ENCODE measurements around the gene FAM219A. TPM values are rescaled to one million over a fixed set of nuclear protein-coding genes. Genes with fewer than 3 reads are reported as not detected.
A peak's percentile ranks its signal among the peaks of the same experiment; 100 is the strongest.

The FAM219A gene
- total RNA-seq, 1 experiment from 2014 or later = 38.6 TPM

- DNase-seq (ENCODE audit: low read depth, low spot score) (no peak), ATAC-seq (no peak)
- H3K27me3 ChIP-seq (ENCODE audit: control insufficient read depth, insufficient read depth, low read length) = no peaks in the 10 kb centered on the region
- no peak overlapping the region for H3K27ac ChIP-seq (ENCODE audit: low read length)
- CTCF ChIA-PET = interaction anchor here (0.6 to 1.5 kb wide), 3 partner anchors 29 to 120 kb away, joined by 3 to 10 read pairs (median 3); no protein-coding TSS in a partner anchor
- in situ Hi-C loops (cut with HindIII; ENCODE audit: low pct_unique_long_range_greater_than_20kb, low sequenced_read_pairs) = no loop called here
- H3K4me1 ChIP-seq (ENCODE audit: control insufficient read depth, insufficient read depth, low read length) = peaks cover 16% of the 10 kb centered on the region
- no peak overlapping the region for H3K4me3 ChIP-seq (ENCODE audit: low read depth in 2 of 2, low read length in 2 of 2)
- BruUV-seq (replicated peaks) = TSS peak; percentile 72
- no peaks in the 10 kb centered on the region for H3K9me3 ChIP-seq (ENCODE audit: control insufficient read depth, insufficient read depth, low read depth, low read length)
- TF ChIP-seq TCF7L2 (IDR thresholded peaks at IDR 0.05; ENCODE audit: low read depth, low read length) = no peak
- no peak for TF ChIP-seq CTCF (IDR thresholded peaks at IDR 0.05)
- intact Hi-C loops (cut with micrococcal nuclease; ENCODE audit: unreplicated experiment) = loop anchor here (5.0 kb wide), 1 partner anchor 118 kb away; no protein-coding TSS in a partner anchor
- no peaks in the 10 kb centered on the region for H3K36me3 ChIP-seq (ENCODE audit: control insufficient read depth, insufficient read depth, low read length)
- POLR2A ChIA-PET = interaction anchor here (0.6 kb wide), 1 partner anchor 23 kb away, joined by 6 read pairs; no protein-coding TSS in a partner anchor
Observed at GRCh38 chr9:34374905-34375552, 83.3 kb downstream of the FAM219A start.

GRCh38 chr9:34374339-34374738 is 84.0 kb downstream of the FAM219A start:
- in situ Hi-C loops (cut with HindIII; ENCODE audit: low pct_unique_long_range_greater_than_20kb, low sequenced_read_pairs) (no loop called here), intact Hi-C loops (cut with micrococcal nuclease; ENCODE audit: unreplicated experiment) (no loop called here)
- Histone ChIP-seq H3K36me3 (ENCODE audit: control insufficient read depth, insufficient read depth, low read length) (no peaks in the 10 kb centered on the region), H3K27ac (ENCODE audit: low read length) (no peak overlapping the region), H3K27me3 (ENCODE audit: control insufficient read depth, insufficient read depth, low read length) (no peaks in the 10 kb centered on the region), H3K4me1 (ENCODE audit: control insufficient read depth, insufficient read depth, low read length) (peaks cover 10% of the 10 kb centered on the region), H3K4me3 (ENCODE audit: low read depth in 2 of 2, low read length in 2 of 2) (no peak overlapping the region), H3K9me3 (ENCODE audit: control insufficient read depth, insufficient read depth, low read depth, low read length) (no peaks in the 10 kb centered on the region)
- POLR2A ChIA-PET = interaction anchor here (0.6 kb wide), 1 partner anchor 147 kb away, joined by 3 read pairs; no protein-coding TSS in a partner anchor
- TF ChIP-seq REST (IDR thresholded peaks at IDR 0.05; ENCODE audit: insufficient read depth in 1 of 2, low read depth in 2 of 2, low read length in 1 of 2) = no peak
- no peak for TF ChIP-seq TCF7L2 (IDR thresholded peaks at IDR 0.05; ENCODE audit: low read depth, low read length)
- no peak for TF ChIP-seq POLR2AphosphoS5 (IDR thresholded peaks at IDR 0.05; ENCODE audit: low read depth, low read length)
- TF ChIP-seq CTCF (IDR thresholded peaks at IDR 0.05) = no peak
- no peak for TF ChIP-seq SIN3A (IDR thresholded peaks at IDR 0.05; ENCODE audit: borderline replicate concordance, insufficient read depth, low read depth, low read length)
- DNase-seq (ENCODE audit: low read depth, low spot score) (no peak), ATAC-seq (no peak)
- CTCF ChIA-PET = interaction anchor here (1.2 to 1.5 kb wide), 2 partner anchors 30 to 120 kb away, joined by 3 read pairs; no protein-coding TSS in a partner anchor
- no TSS peak for BruUV-seq (replicated peaks)
